Measurements from ENCODE around the gene OLR1. TPM values are rescaled to one million over a fixed set of nuclear protein-coding genes. Genes with fewer than 3 reads are reported as not detected.

OLR1 gene
- total and polyA plus RNA-seq, 2 of the 4 experiments (the other 2 are of a cell fraction), result 3.2 to 4.1 TPM

- POLR2A ChIA-PET (ENCODE audit: unreplicated experiment), result interaction anchor here (0.7 to 1.0 kb wide), 2 partner anchors 10 to 60 kb away, joined by 4 read pairs; no protein-coding TSS in a partner anchor
- BruUV-seq (replicated peaks), result no TSS peak
- H3K9me1 ChIP-seq (ENCODE audit: insufficient read depth, low read length), result no peaks in the 10 kb centered on the region
Measured at GRCh38 chr12:10153271-10154144, 18.4 kb downstream of the OLR1 start.

More at GRCh38 chr12:10153271-10154144, 18.4 kb downstream of the OLR1 start:
- DNase-seq (peak; percentile 63), ATAC-seq (ENCODE audit: low read depth) (peak; percentile 95)
- Histone ChIP-seq H3K9me3 (ENCODE audit: control insufficient read depth, insufficient read depth, low read length) (no peaks in the 10 kb centered on the region), H3K27me3 (ENCODE audit: control insufficient read depth, insufficient read depth, low read length) (no peaks in the 10 kb centered on the region), H2AK9ac (replicated peaks; ENCODE audit: low read depth, low read length, poor library complexity) (peak overlapping the region; percentile 86), H2AFZ (replicated peaks; ENCODE audit: low read length, poor library complexity) (peak overlapping the region; percentile 98), H2AK5ac (ENCODE audit: low read depth, low read length) (peak overlapping the region; percentile 54), H3K4me3 (ENCODE audit: insufficient read depth, low read depth, low read length) (peak overlapping the region; percentile 37), H3K56ac (ENCODE audit: extremely low read depth, insufficient read depth, low read length) (peak overlapping the region; percentile 41; the same call in 1 of the 2 replicates), H4K5ac (ENCODE audit: low read depth, low read length) (peak overlapping the region; percentile 97), H3K9ac (ENCODE audit: low read depth, low read length) (peak overlapping the region; percentile 56), H4K91ac (ENCODE audit: insufficient read depth, low read depth, low read length) (peak overlapping the region; percentile 90), H4K8ac (ENCODE audit: low read depth in 2 of 2, low read length in 2 of 2) (peak overlapping the region; percentile 42 to 94), H3K18ac (ENCODE audit: low read depth, low read length) (peak overlapping the region; percentile 85), H4K20me1 (ENCODE audit: insufficient read depth, low read length) (no peaks in the 10 kb centered on the region), H3K4me1 (ENCODE audit: control insufficient read depth, insufficient read depth, low read length) (peaks cover 8% of the 10 kb centered on the region), H2BK15ac (ENCODE audit: low read depth, low read length) (peak overlapping the region; percentile 79; the same call in 2 of the 3 replicates), H2BK20ac (ENCODE audit: low read depth, low read length) (peak overlapping the region; percentile 96), H3K79me1 (ENCODE audit: low read depth in 1 of 2, low read length in 2 of 2) (no peaks in the 10 kb centered on the region), H2BK5ac (ENCODE audit: low read depth, low read length, poor library complexity, severe bottlenecking) (peak overlapping the region; percentile 78), H3K4me2 (ENCODE audit: low read depth, low read length) (peak overlapping the region; percentile 75), H3K23ac (ENCODE audit: low read depth, low read length) (peak overlapping the region; percentile 89; the same call in 1 of the 2 replicates), H3K27ac (ENCODE audit: insufficient read depth, low read length) (peak overlapping the region; percentile 68), H2BK120ac (ENCODE audit: low read depth, low read length) (peak overlapping the region; percentile 98), H3K14ac (replicated peaks; ENCODE audit: low read depth, low read length) (peak overlapping the region; percentile 93), H3K36me3 (ENCODE audit: control insufficient read depth, insufficient read depth, low read length) (no peaks in the 10 kb centered on the region), H3K4ac (ENCODE audit: low read depth, low read length) (peak overlapping the region; percentile 95)
- CTCF ChIA-PET, result interaction anchor here (0.6 to 2.6 kb wide), 14 partner anchors 10 to 526 kb away, joined by 3 to 31 read pairs (median 3); partner anchors contain the start of genes GABARAPL1 and OLR1
- WGBS, 2 experiments (ENCODE audit: extremely low coverage in 2 of 2, insufficient read length in 1 of 2), result 6% methylated on average over 18 of the region's 46 CpGs; no CpG with 5 or more reads in 1 of the 2 experiments
- in situ Hi-C loops (cut with MboI; ENCODE audit: low sequenced_read_pairs) (loop anchor here (5.0 kb wide), 1 partner anchor 39 kb away; no protein-coding TSS in a partner anchor), intact Hi-C loops (cut with micrococcal nuclease) (loop anchor here (1.0 to 2.0 kb wide), 3 partner anchors 37 to 409 kb away; no protein-coding TSS in a partner anchor), dilution Hi-C loops (cut with HindIII; ENCODE audit: low sequenced_read_pairs, unreplicated experiment) (no loop called here)
- TF ChIP-seq SMC3 (IDR thresholded peaks at IDR 0.05; ENCODE audit: low read depth, low read length) (peak; percentile 83), RAD21 (IDR thresholded peaks at IDR 0.05; ENCODE audit: low read length) (peak; percentile 77), POLR2A (IDR thresholded peaks at IDR 0.05; ENCODE audit: low read depth, low read length) (no peak), FOS (IDR thresholded peaks at IDR 0.05; ENCODE audit: low read depth, low read length) (no peak), CTCF (conservative IDR thresholded peaks at IDR 0.05; ENCODE audit: low read depth, low read length) (peak; percentile 75)

All from IMR-90 (cell line).